CD4-positive, alpha-beta T cell (primary cell): ENCODE results near the gene IL16. TPM values are rescaled to one million over a fixed set of nuclear protein-coding genes. Genes with fewer than 3 reads are reported as not detected.

Experiments used
- ATAC-seq: fragments of 200-7000 bp; cut with Tn5 transposase; one replicate; pipeline ENCODE4 v1.10.0; 2022; ENCODE audit warnings: mild to moderate bottlenecking; ENCODE audit not compliant: poor library complexity
- CTCF ChIA-PET: fragments of 350-600 bp; sonication (Branson Sonifier 250); formaldehyde crosslinking; loops from one replicate; lab custom pipeline; 2021; ENCODE audit warnings: antibody characterized with exemption, inconsistent platforms; lab: Charles Lee
- POLR2A ChIA-PET: fragments of 350-600 bp; sonication (Branson Sonifier 250); formaldehyde crosslinking; loops from one replicate; lab custom pipeline; 2021; ENCODE audit warnings: antibody characterized with exemption, inconsistent platforms; lab: Charles Lee
- DNase-seq, 14 experiments: peaks; one replicate each; pipeline ENCODE4 v3.0.0-alpha.2; 2013 to 2020; ENCODE audit warnings: mixed read lengths in 2 of 14
- H3K27ac ChIP-seq, 2 donors: one replicate each; pipeline versions ENCODE4 v1.5.1 to v1.7.0; 2013; ENCODE audit warnings: low read length in 2 of 2, low read depth in 1 of 2, mild to moderate bottlenecking in 1 of 2
- H3K27me3 ChIP-seq, 2 experiments: 1 replicate in 1 of 2; 2 replicates in 1 of 2; pipeline versions ENCODE4 v1.6.1 to v1.7.0; 2013; ENCODE audit warnings: low read length in 2 of 2, control low read depth in 1 of 2, mild to moderate bottlenecking in 1 of 2, moderate library complexity in 1 of 2; ENCODE audit not compliant: insufficient read depth in 2 of 2, control insufficient read depth in 1 of 2
- H3K36me3 ChIP-seq: one replicate; pipeline ENCODE4 v1.6.1; 2013; ENCODE audit warnings: low read length, control low read depth; ENCODE audit not compliant: insufficient read depth
- H3K4me1 ChIP-seq: one replicate; pipeline ENCODE4 v1.6.1; 2013; ENCODE audit warnings: low read length, control low read depth; ENCODE audit not compliant: insufficient read depth
- H3K4me3 ChIP-seq: one replicate; pipeline ENCODE4 v1.5.1; 2013; ENCODE audit warnings: mild to moderate bottlenecking, low read length, moderate library complexity
- H3K9me3 ChIP-seq, 2 experiments: 1 replicate in 1 of 2; 2 replicates in 1 of 2; pipeline versions ENCODE4 v1.6.1 to v1.7.0; 2013; ENCODE audit warnings: low read length in 2 of 2, mild to moderate bottlenecking in 2 of 2, control low read depth in 1 of 2, moderate library complexity in 1 of 2; ENCODE audit not compliant: control insufficient read depth in 1 of 2, insufficient read depth in 1 of 2
- H3K27ac Mint-ChIP-seq: one replicate; pipeline ENCODE4 v1.8.0; 2020; ENCODE audit warnings: mixed read lengths
- H3K27me3 Mint-ChIP-seq: one replicate; pipeline ENCODE4 v1.8.0; 2021; ENCODE audit warnings: mixed read lengths
- H3K36me3 Mint-ChIP-seq: one replicate; pipeline ENCODE4 v1.8.0; 2021; ENCODE audit warnings: low read depth, mixed read lengths
- H3K4me1 Mint-ChIP-seq: one replicate; pipeline ENCODE4 v1.8.0; 2021; ENCODE audit warnings: low read depth, mixed read lengths
- H3K4me3 Mint-ChIP-seq: one replicate; pipeline ENCODE4 v1.8.0; 2020; ENCODE audit warnings: mild to moderate bottlenecking, mixed read lengths
- H3K9me3 Mint-ChIP-seq: one replicate; pipeline ENCODE4 v1.8.0; 2020; ENCODE audit warnings: mixed read lengths
- CTCF ChIP-seq: fragments of 200-600 bp; IDR thresholded peaks from one replicate; pipeline ENCODE4 v1.8.0; 2022; ENCODE audit warnings: antibody characterized with exemption, mild to moderate bottlenecking
- intact Hi-C, 2 experiments: fragments of 100-400 bp; cut with DNase I in 1 of 2; cut with micrococcal nuclease in 1 of 2; formaldehyde crosslinking; loops; one replicate each; pipeline versions ENCODE4 v1.15.1 to v1.9.0; 2023 to 2025; cut with DNase I, micrococcal nuclease
- total RNA-seq, 174 experiments: library from RNA in 2 of 174; stranded (reverse) in 2 of 174; gene quantifications; one replicate each; pipeline ENCODE4 v1.2.3 and lab custom pipeline; 2021 to 2026

Gene IL16
- total RNA-seq, 2 experiments from 2014 or later: 164 to 168 TPM

GRCh38 chr15:81268881-81269601, 72.4 kb downstream of the IL16 start:
- Mint-ChIP-seq H3K27ac (peak overlapping the region; percentile 61), H3K27me3 (no peaks in the 10 kb centered on the region), H3K9me3 (no peaks in the 10 kb centered on the region), H3K36me3 (no peaks in the 10 kb centered on the region), H3K4me1 (peaks cover 35% of the 10 kb centered on the region), H3K4me3 (no peak overlapping the region)
- ATAC-seq (peak; percentile 14), DNase-seq (peak in 1 of 14 experiments; percentile 36)
- CTCF ChIA-PET: interaction anchor here (0.6 to 0.8 kb wide), 2 partner anchors 163 to 167 kb away, joined by 3 to 4 read pairs; no protein-coding TSS in a partner anchor
- no peaks in the 10 kb centered on the region for H3K36me3 ChIP-seq
- intact Hi-C loops: loop anchor here (5.0 kb wide), 2 partner anchors 272 to 292 kb away; no protein-coding TSS in a partner anchor
- H3K27me3 ChIP-seq: no peaks in the 10 kb centered on the region
- POLR2A ChIA-PET: interaction anchor here (0.6 to 2.3 kb wide), 5 partner anchors 22 to 55 kb away, joined by 3 to 11 read pairs (median 3); partner anchors contain the start of gene STARD5
- no peaks in the 10 kb centered on the region for H3K9me3 ChIP-seq
- no peak overlapping the region for H3K27ac ChIP-seq
- H3K4me3 ChIP-seq: no peak overlapping the region
- peaks cover 23% of the 10 kb centered on the region for H3K4me1 ChIP-seq
- TF ChIP-seq CTCF: no peak

- CTCF ChIA-PET: no interaction called here
- intact Hi-C loops: loop anchor here in 1 of 2 experiments (10.0 kb wide), 1 partner anchor 205 kb away; no protein-coding TSS in a partner anchor
Measured at GRCh38 chr15:81270188-81270587, 73.5 kb downstream of the IL16 start.

More at GRCh38 chr15:81270188-81270587, 73.5 kb downstream of the IL16 start:
- Histone ChIP-seq H3K4me1 (peaks cover 23% of the 10 kb centered on the region), H3K27ac (no peak overlapping the region), H3K36me3 (no peaks in the 10 kb centered on the region), H3K27me3 (no peaks in the 10 kb centered on the region), H3K9me3 (no peaks in the 10 kb centered on the region), H3K4me3 (no peak overlapping the region)
- Mint-ChIP-seq H3K36me3 (no peaks in the 10 kb centered on the region), H3K9me3 (no peaks in the 10 kb centered on the region), H3K27me3 (no peaks in the 10 kb centered on the region), H3K4me1 (peaks cover 40% of the 10 kb centered on the region), H3K4me3 (no peak overlapping the region), H3K27ac (no peak overlapping the region)
- DNase-seq: no peak
- TF ChIP-seq CTCF: no peak
- POLR2A ChIA-PET: no interaction called here
- no peak for ATAC-seq
